Stimulated activated CD4-positive, alpha-beta T cell treated with anti-CD3 and anti-CD28 coated beads, Interleukin-2, amount 100 ng/mL, for 24 hours (primary cell): Measurements from ENCODE around the gene MAN1C1.
A peak's percentile ranks its signal among the peaks of the same experiment; 100 is the strongest.

Experiments used
- DNase-seq, 2 donors: peaks; one replicate each; pipeline ENCODE4 v3.0.0-alpha.2; 2020

MAN1C1 gene

DNA sequence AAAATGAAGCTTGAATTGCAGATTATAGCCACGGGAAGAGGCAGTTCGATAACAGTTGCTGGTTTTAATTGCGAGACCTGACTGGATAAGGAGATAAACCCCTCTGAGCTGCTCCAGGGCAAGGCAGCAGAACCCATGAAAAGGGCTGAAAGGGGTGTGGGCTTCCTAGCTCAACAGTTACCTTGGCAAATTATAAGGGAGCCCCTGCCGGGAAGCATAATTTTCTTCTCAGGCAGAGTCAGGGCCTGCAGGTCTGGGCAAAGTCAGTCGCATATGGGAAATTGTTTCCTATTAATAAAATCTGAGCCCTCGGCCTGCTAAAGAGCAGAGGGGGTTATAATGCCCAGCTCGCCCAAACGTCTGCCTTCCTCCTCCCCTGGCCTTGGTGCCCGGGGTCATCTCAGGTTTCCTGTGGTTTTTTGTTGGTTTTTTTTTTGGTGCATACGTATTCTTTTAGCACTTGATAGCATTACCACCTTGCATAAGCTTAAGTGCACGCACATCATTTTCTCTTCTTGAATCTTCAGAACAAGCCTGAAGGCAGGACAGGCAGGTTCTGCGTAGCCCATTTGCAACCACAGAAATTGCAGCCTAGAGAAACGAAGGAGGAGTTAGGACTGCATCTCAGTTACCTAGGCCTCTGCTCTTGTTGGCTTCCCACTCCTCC, 149.5 kb downstream of the MAN1C1 start:
- DNase-seq, result no peak

DNA sequence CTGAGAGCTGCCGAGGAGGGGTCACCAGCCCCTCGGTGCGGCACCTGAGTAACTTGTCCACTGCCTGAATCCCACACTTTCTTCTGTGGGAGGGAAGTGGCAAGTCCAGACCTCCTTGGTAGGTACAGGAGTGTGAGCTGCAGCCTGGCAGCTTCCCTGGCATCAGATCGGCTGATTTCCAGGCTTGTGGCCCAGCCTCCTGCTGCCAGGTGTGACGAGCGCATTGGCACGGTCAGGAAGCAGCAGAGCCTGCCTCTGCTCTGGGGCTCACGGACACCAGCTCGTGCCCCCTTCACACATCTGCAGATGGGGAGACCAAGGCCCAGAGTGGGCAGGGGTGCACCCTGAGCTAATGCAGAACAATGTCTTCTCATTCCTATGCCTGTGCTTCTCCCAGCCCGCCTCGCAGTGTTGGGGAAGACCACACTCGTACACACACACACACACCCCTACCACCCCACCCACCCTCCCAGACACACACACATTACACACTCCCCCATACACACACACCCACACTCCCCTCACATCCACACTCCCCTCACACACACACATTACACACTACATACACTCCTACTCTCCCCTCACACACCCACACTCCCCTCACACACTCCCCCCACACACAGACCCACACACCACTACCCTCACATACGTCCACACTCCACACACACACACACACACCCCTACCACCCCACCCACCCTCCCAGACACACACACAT, 150.3 kb downstream of the MAN1C1 start:
- no peak for DNase-seq

DNA sequence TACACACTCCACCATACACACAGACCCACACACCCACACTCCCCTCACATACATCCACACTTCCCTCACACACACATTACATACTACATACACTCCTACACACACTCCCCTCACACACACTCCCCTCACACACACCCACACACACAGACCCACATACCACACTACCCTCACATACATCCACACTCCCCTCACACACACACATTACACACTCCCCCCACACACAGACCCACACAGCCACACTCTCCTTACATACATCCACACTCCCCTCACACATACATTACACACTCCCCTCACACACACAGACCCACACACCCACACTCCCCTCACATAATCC, 150.8 kb downstream of the MAN1C1 start:
- no peak for DNase-seq

DNA sequence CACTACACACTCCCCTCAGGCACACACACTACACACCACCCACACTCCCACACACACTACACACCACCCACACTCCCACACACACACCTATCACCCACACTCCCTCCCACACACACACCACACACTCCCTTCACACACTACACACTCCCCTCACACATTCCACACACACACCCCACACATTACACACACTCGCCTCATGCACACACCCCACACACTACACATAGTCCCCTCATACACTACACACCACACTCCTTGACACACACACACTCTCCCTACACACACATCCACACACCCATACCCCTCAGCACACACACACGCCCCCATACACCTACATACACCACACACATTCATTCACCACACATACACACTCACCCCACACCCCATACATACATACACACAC, 152.4 kb downstream of the MAN1C1 start:
- DNase-seq, result no peak

DNA sequence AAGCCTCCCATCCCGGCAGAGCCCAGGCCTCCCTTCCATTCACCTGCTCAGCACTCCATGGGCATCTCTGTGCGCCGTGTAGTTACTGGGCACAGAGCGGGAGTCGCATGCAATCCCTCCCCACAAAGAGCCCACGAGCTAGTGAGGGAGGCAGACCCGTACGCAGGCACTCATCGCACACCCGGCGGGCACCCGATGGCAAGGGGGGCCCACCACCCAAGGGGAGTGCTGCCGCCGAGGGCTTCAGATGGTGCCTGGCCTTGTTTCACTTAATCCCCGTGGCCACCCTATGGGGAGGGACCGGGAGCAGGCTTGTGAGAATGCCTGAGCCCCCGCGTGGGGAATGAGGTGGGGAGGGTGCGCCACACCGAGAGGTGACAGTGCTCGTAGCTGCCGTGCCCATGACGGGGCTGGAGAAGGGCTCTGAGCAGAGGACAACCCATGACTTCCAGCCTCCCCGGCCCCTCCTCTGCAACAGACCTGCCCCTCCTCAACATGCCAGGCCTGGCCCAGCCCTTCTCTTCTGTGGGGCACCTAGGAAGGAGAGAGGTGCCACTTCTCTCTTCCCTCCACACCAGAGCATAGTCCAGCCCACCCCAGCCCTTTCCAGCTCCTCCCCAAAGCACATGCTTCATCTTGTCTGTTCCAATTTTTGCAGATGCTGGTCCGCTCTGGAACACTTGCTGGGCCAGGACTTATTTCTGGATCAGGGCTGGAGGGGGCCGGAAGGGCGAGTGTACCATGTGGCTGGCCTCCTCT, 153.2 kb downstream of the MAN1C1 start:
- DNase-seq, result no peak

DNA sequence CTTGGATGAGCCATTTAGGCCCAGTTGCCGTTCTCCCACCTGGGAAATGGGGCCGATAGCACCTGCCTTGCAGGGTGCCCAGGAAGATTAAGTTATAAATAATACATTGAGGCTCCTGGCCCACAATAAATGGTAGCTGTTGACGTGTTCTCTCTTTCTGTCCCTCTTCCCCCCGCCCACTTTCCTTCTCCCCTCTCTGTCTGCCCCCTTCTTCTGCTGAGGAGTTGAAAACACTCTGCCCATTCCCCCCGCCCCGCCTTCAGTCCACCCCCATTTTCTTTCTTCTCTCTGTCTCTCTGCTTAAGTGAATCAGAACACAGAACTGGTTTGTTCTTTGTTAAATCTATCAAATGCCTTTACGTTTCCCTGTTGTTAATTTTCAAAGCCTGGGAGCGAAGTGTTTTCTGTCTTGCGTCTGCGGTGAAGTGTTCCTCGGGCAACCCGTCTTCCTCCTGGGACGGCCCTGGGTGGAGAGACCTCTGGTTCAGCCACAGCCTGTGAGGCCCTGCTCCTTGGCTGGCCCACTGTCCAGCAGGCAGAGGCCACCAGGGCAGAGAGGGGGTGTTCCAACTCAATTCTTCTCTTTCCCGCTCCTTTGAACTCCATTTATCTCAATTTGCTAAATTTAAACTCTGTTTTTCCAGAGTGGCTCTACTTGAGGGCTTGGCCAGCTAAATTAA, 154.1 kb downstream of the MAN1C1 start:
- no peak for DNase-seq

DNA sequence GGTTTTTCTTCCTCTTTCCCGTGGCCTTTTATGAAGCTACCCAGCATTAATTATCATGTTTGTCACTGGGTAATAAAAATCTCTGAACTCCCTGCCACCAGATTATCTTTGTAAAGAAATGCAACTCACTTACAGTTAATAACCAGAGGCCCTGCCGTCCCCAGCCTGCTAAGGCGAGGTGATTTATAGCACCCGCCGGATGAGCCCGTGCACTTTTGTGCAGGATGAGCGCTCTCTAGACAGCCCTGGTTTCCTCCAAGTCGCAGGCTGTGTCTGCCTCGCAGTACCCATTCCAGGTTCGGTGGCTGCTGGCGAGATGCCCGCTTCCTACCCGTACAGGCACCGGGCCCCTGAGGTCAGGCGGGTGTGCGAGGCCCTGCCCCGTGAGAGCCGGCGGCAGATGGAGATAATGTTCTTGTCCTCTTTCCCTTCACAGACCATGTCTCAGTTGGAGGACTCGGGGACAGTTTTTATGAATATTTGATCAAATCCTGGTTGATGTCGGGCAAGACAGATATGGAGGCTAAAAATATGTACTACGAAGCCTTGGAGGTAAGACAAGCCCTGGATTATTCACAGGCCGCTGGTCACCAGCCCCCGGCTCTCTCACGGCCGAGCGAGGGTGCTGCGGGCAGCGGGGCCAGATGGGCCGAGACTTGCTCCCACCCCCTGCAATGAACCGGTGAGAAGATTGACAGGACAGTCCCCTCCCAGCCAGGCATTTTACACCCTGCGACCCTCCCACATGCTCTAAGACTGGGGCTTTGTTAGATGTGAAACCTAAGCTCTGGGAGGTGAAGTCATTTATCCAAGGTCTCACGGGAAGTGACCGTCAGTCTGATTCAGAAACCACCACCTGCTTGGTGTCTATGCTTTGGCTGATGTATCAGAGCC, 154.9 kb downstream of the MAN1C1 start:
- peak in 1 of 2 donors; percentile 53 for DNase-seq

DNA sequence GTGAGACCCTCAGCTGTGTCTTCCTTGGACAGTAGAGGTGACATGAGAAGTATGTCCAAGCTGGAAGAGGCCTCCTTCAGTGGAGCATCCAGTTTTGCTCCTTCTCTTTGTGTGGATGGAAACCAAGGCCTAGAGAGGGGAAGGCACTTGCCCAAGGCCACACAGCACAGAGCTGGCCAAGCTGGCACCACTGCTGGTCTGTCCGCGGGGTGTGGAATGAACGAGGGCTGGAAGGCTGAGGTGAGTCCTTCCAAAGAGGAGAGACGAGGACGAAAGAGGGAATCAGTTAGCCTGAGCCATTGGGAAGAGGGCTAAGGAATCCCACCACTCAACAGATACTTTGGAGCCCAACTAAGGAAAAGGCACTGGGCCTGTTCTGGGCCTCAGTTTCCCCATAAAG, 155.6 kb downstream of the MAN1C1 start:
- DNase-seq, result no peak

DNA sequence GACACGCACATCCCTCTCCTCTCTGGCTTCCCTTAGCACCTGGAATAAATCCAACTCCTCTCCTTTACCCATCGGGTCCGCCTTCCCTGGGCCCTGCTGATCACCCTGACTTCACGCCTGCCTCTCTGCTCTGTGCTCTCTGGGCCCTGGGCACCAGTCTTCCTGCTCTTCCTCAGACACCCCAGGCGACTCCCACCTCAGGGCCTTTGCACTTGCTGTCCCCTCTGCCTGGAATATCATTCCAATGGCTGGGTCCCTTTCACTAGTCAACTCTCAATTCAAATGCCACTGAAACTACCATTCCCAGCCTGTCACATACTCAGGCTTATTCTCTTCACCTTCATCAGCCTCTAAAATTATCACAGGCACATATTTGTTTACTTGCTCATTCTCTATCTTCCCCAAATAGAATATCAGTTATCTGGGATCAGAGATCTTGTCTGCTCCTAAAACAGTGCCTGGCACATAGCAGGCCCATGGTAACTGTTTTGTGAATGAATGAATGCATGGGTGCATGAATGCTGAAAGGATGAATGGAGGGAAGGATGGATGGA, 156.2 kb downstream of the MAN1C1 start:
- no peak for DNase-seq

DNA sequence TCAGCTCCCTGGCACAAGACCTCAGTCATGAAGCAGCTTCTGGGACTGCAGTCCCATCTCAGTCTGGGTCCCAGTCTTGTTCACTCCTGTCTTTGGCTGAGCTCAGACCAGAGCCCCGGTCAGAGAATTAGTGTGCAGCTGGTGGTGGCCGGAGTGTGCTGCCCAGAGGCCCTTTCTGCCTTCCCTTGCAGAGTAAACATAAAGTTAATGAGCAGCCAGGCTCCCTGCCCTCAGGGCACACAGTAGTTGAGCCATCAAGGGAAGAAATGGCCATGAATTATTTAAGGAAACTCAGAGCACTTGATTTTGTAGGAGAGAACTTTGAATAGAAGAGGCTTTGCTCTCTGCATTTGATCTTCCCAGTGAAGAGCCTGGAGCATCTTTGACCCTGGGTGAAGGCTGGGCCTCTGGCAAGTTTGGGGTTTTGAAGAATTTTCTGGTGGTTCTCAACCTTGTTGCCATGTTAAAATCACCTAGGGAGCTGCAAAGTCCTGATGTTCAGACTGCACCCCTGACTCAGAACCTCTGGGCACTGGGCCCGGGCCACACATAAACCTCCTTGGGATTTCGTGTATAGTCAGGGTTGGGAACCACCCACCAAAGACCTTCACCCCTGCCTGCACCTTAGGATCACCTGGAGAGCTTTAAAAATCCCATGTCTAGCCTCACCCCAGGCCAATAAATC, 157.0 kb downstream of the MAN1C1 start:
- no peak for DNase-seq

DNA sequence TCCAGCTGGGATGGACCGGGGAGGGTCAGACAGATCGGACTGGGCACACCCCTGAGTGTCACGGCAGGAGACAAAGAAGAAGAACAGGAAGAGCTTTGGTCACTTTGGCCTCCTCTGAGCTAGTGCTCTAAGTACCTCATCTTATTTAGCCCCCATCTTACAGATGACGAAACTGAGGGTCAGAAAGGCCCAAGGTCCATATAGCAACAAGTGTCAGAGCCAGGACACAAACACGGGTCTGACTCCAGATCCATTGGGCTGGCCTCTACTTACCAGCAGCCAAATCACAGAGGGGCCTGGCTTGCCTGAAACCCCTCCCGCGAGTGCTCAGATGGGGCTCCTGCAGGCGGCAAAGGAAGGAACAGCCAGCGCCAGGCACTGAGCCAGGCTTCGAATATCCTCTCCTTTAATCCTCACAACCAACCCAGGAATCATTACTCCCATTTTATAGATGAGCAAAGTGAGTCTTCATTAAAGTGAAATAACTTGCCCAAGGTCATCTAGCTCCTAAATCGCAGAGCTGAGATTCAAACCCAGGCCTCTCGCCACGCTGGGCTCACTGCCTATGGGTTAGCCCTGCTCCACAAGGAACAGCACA, 157.7 kb downstream of the MAN1C1 start:
- no peak for DNase-seq

DNA sequence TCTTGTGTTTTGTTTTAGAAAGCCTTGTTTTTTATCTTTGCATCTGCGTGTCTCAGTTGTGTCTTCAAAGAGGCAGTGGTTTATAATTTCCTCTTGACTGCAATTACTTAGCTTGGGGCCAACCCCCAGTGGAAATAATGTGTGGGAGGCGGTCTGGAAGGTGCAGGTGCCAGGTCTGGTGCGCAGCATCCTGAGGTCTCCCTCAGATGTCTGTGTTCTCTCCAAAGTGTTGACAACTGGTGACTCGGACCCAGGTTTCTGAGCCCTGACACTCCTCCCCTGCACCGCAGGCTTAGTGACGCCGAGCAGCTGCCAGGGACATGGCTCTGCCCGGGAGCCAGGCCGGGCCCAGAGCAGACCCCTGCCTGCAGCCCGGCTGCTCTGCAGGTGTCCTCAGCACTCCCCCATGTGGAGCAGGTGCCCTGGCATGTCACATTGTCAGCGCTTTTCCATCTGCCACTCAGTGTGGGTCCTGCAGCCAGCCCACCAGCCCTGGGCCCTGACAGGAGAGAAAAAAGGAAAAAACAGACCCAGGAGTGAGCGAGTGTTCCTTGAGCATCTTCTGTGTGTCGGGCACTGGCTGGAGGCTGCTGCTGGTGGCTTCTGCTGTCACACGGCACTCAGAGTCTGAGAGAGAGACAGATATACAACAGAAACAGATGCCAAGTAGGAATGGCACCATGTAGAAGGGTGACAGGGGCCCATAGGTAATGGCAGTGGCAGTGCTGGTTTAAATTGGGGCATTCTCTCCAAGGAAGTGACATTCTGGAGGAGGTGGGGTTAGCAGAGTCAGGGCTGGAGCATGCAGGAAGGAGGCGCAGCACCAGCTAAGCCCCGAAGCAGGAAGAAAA, 158.6 kb downstream of the MAN1C1 start:
- DNase-seq, result peak; percentile 82 to 85

DNA sequence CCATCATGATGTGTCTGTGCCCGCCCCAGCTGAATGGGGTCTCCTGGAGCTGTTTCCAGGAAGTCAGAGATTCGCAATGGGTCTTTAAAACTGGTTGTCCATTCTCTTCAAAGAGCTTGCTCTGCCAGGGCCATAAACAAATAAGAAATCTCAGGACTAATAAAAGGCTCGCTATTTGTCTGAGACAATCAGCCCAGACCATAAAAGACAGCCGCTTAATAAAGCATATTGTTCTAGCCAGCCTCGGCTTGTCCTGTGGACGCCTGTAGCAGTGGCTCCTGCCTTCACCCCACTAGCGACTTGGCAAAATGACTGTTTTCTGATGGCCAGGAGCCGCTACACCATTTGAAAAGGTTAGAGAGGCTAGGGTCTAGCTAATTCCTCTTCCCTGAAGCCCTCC, 162.8 kb downstream of the MAN1C1 start:
- no peak for DNase-seq

DNA sequence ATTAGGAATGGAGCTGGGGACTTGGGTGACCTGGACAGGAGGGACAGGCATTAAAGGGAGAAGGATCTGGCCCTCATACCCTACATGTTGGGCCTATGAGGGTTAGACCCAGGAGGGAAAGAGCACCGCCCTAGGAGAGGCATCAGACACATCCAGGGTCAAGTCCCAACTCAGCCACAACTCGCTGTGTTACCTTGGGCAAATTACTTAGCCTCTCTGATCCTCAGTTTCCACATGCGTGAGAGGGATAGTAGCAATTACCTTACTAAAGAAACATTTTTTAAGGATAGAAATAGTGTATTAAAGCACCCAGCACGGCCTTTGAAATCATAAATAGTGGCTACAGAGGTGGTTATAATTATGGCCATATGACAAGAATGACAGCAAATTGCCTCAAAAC, 163.3 kb downstream of the MAN1C1 start:
- no peak for DNase-seq

DNA sequence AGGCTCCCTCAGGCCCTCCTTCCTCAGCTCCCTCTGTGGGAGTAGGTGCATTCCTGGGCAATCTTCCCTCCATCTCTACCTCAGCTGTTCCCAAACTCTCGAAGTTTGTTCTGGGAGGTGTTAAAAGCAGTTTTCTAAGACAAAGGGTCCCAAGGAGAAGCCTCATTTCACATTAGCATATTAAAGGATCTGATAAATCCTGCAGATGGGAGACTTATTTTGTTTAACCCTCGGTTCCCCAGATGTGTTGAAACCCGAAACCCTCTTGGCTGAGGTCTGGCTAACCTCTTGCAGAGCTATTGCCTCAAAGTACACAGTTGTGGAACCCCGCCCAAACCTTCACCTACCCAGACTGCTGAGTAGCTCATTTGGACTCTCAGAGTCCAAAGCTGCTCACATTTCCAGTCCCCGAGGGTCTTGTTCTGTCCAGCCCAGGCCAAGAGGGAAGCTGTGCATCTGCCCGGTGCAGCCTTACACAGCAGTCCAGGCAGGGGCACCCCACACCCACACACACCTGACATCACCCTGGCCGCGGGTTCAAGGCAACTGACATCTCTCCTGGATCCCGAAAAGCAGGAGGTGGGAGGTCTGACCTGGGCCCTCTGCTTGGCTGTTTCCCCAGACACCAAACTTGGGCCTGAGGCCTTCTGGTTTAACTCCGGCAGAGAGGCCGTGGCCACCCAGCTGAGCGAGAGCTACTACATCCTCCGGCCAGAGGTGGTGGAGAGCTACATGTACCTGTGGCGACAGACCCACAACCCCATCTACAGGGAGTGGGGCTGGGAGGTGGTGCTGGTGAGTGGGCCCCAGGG, 163.9 kb downstream of the MAN1C1 start:
- DNase-seq, result no peak

DNA sequence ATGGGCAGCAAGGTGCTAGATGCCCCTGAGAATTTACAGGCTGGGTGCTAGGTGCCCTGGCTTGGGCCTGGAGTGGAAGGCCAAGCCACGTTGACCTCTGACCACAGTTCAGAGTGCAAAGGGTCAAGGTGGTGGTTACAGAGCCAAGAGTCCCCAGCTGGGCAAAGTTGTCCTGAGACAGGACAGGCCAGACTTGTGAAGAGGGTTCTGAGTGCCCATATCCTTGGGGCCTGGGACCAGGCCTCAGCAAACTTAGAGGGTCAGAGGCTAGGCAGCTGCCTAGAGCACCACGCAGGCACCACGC, 164.5 kb downstream of the MAN1C1 start:
- no peak for DNase-seq

DNA sequence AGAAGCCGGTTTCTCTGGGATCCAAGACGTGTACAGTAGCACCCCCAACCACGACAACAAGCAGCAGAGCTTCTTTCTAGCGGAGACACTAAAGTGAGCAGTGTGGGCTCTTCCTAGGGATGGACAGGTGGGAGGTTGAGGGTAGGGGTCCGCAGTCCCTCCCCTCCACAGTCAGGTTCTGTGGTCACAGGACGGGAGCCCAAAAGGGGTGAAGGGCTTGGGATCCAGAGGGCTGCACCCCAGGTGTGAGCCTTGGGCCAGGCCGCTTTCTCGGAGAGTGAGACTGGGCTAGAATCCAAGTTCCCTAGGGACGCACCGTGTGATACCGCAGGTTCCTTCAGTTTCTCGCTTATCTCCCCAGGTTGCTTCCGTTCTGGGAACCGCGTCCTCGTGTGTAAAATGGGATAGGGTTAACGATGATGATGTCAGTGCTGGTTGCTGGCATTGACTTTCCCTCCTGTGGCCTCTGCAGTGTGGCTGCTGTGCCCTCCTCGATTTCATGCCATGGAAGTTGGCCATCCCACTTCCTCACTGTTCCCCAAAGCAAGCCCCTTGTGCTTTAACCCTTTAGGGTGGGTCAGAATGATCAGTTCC, 166.1 kb downstream of the MAN1C1 start:
- no peak for DNase-seq

DNA sequence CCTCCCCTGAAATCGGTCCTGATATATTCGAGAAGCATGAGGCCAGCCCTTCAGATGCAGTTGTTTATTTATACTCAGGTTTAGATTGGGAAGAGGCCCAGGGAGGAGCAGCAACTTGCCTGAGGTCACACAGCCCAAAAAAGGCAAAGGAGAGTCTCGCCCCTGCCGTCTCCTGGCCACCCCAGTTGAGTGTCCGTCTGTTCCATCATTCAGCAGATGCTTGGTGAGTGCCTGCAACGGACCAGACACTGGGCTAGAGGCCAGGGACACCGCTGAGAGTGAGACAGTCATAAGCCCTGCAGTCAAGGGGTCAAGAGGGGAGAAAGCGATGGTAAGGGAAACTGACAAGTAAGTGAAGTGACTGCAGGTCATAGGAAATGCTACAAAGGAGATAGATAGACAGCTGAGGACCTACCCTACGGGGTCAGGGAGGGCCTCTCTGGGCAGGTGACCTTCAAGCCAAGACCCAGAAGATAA, 168.0 kb downstream of the MAN1C1 start:
- no peak for DNase-seq
